NCI-H345 treated with DMSO at 0.1 percent for 48 hours (cell line): Measurements from ENCODE around the gene MROH8.

Experiments used
- DNase-seq: peaks from one replicate; lab custom pipeline; 2025; ENCODE audit not compliant: unreplicated experiment; lab: John Stamatoyannopoulos, UW

MROH8 gene

DNA sequence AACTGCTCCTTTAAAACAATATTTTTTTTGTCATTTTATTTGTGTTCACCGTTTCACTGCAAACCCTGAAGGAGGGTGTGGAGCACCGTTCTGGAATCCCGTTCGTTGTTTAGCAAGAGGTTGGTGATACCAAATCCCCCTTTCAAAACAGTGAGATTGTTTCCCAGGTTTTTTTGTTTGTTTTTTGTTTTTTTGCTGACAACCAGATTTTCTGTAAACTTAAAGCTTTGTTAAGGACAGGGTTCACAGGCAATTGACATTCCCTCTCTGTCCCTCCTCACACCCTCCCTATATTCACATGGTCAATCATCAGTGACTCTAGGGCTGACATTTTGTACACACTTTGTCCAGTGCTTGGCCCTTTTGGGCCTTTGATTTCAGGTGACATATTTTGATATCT is 21.0 kb upstream of the MROH8 start:
- DNase-seq, result no peak

GRCh38 chr20:37198932-37199660 is 19.7 kb upstream of the MROH8 start:
- DNase-seq, result no peak

DNA sequence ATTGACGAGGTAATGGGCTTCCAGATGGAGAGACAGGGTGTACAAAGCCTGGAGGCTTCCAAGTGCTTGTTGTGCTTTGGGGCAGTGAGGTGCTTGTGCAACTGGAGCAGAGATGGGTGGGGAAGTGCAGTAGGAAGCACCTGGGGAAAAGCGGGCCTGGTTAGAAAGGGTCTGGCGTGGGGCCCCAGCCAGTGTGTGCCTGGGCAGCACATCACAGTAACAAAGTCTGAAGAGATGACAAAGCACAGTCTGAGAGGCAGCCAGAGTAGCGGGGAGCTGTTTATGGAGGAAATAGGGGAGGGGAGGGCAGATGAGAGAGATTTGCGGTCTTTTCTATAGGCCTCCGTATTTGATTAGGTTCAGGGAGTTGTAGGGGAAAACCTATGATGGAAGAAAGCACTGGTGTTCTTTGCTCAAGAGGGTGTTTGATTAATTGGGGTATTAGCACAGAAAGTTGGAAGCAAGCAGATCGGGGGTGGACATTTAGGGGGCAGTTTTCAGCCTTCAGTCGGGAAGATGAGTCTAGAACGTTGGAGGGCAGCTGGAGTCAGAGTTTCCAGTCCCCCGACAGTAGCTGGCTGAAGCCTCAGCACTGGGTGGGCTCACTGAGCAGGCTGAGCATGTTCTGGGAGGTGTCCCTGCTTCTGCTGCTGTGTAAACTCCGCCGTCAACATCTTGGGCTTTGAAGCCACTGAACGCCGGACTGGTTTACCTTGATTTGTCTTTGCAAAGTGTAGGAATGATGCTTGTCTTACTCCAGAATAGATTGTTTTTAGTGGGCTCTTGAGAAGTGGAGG is 15.5 kb upstream of the MROH8 start:
- DNase-seq, result no peak

- no peak for DNase-seq
Observed at GRCh38 chr20:37193821-37194220, 14.5 kb upstream of the MROH8 start.

DNA sequence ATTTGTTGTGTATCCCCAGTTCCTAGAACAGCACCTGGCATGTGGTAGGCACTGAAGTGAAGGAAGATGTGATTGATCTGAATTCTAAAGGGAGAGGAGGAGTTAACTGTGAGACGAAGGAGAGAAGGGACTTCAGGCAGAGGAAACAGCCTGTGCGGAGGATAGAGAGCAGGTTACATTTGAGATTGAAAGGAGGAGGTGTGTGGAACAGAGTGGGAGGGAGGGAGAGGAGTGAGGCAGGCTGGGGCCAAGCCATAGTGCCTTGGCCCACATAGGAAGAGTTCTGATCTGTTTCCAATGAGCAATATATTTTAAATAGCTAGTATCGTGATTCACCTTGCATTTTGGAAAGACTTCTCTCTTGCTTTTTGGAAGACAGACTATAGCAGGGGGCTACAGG is 13.9 kb upstream of the MROH8 start:
- DNase-seq, result no peak

GRCh38 chr20:37192137-37192854 is 12.9 kb upstream of the MROH8 start:
- DNase-seq, result peak; percentile 78

DNA sequence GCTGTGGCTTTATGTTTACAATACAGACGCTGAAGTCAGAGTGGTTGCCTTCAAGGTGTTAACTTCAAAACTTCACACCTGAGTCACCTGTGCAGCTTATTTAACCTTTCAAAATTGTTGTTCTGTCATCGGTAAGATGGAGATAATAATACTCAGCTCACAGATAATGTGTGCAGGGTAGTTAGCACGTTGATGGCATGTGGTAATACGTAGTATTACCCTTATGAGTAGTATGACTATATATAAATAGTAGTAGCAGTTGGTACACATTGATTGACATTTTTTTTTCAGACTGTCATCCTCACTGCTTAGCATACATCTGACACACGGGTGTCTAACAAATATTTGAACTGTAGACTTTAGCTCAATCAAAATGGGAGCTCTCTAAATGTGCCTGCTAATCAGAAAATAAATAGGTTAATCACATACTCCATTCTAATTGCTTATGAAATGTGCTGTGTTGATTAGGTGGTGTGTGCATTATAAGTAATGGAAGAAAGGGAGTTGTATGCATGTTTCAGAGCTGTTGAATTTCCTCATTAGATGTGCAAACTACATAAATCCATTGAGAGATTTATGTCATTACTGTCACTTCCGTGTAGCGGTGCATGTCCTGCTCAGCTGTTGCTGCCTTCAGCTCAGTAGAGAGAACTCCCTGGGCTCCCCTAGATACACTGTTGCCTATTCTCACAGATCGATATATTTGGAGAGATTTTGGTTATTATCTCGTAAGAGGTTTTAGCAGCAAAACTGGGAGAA is 11.2 kb upstream of the MROH8 start:
- no peak for DNase-seq

DNA sequence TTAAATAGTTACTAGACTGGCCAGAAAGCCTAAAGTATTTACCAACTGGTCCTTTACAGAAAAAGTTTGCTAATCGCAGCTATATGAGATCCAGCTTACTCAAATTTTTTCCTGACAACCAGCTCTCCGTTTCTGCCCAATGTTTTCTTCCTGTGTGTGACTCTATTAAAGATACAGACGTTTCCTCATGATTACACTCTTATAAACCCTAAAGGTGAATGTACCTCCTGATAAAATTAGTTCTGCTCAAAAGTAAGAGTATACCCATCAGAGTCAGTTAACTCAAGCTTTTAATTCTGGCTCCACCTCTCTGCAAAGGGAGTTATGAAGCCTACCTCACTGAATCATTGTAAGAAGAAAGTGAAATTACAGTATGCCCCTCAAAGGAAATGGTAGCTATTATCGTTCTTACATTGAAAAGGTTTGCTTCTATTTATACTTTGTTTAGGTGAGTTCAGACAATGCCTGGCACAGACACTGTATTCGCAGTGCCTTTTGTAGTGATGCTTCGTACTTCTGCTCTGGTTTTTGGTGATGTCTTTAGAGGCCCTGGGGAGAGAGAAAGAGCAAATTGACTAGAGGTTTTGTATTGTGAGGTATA is 10.2 kb upstream of the MROH8 start:
- no peak for DNase-seq

DNA sequence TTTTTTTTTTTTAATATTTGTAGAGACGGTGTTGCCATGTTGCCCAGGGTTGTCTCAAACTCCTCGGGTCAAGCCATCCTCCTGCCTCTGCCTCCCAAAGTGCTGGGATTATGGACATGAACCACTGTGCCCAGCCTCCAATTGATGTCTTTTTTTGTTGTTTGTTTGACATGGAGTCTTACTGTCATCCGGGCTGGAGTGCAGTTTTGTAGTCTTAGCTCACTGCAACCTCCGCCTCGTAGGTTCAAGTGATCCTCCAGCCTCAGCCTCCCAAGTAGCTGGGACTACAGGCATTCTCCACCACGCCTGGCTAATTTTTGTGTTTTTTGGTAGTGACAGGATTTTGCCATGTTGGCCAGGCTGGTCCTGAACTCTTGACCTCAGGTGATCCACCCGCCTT is 9.4 kb upstream of the MROH8 start:
- DNase-seq, result no peak

DNA sequence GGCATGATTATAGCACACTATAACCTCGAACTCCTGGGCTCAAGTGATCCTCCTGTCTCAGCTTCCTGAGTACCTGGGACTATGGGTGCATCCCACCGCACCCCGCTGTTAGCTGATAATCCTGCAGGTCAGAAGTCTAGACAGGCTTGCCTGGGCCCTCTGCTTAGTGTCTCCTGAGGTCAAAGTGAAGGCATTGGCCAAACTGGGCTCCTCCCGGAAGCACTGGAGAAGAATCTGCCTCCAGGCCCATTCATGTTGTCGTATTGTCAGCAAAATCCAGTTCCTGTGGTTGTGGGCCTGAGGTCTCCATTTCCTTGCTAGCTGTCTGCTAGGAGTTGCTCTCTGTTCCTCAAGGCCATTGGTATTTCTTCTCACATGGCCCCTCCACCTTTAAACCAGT is 6.3 kb upstream of the MROH8 start:
- no peak for DNase-seq

DNA sequence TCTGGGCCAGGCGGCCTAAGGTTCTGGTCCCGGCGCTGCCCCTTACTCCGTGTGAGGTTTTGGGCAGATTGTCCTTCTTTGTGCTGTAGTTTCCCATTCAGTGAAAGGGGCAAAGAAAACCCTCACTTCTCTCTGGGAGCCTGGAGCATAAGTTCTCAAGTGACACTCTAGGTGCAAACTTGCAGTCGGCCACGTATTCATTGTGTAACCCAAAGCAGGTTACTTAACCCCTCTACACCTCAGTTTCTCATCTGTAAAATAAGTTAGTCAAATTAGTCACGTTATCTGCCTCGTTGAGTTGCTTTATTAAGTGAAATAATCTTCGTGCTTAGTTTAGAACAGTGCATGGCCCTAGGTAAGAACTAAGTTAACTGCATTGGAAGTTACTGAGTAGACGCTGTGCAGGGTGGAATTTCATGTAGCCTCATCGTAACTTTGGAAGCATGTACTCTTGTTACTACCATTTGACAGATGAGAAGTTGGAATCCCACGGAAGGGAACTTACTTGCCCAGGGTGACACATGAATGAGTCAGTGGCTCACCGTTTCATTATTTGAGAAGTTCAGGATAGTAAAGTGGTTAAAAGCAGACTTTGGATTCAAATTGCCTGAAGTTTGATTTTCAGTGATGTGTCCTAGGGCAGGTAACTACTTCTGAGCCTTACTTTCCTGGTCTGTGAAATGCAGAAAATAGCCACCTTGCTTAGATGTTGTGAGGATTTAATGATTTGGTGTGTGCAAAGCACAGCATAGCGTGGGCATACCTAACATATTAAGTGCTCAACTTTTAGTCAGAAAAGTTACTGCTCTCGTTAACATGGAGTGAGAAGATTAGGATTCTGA is 556 bp upstream of the MROH8 start:
- DNase-seq, result no peak

DNA sequence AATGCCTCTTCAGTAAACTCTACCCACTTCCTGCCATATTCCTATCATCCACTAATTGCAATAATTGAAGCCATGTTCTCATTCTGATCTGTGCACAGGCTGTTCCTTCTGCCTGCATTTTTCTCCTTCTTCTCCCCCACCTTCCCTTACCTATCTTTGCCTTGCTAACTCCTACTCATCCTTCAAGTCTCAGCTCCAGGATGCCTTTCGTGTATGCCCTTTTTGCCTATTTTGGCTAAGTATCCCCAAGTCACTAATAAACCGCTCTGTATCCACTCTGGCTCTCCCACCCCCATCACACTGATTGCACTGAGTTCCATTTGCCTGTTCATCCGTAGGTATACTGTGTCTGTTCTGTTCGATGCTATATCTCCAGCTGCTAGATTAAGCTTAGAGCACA is 6.5 kb downstream of the MROH8 start:
- DNase-seq, result no peak

- no peak for DNase-seq
Observed at GRCh38 chr20:37166867-37167266, 12.5 kb downstream of the MROH8 start.

DNA sequence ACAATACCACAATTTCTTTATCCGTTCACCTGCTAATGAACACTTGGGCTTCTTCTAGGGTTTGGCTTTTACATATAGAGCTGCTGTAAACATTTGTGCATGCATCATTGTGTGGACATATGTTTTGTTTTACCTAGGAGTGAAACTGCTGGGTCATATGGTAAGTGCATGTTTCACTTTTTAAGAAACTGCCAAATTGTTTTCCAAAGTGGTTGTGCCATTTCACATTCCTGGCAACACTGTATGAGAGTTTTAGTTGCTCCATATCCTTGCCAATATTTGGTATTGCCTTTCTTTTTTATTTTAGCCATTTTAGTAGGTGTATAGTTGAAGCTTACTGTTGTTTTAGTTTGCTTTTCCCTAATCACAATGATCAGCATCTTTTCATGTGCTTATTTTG is 14.3 kb downstream of the MROH8 start:
- no peak for DNase-seq

GRCh38 chr20:37163832-37164554 is 15.4 kb downstream of the MROH8 start:
- no peak for DNase-seq

- DNase-seq, result no peak
Observed at GRCh38 chr20:37162646-37163045, 16.7 kb downstream of the MROH8 start.

DNA sequence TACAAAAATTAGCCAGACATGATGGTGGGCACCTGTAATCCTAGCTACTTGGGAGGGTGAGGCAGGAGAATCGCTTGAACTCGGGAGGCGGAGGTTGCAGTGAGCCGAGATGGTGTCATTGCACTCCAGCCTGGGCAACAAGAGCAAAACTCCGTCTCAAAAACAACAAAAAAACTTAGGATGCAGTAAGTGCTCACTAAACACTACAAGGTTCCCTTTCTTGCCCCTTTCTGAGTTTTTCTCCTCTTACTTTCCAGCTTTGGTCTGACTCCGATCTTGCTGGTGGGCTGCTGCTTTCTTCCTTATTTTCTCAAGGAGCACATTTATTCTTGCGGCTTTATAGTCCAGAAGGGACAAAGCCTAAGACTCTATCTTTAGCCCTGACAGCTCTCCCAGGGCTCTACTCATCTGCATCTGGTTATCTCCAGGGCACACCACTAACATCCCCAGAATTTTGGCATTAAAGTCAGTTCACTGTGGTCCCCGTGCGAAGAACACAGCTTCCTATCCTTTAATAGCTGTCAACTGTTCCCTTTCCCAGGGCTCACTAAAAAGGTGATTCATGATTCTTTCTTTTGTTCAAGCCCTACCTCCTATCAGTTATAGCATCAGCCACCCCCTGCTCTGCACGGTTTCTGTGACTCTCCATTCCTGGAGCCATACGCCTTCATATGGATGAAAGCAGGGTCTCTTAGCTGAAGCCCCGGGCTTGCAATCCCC is 17.4 kb downstream of the MROH8 start:
- no peak for DNase-seq

- no peak for DNase-seq
Observed at GRCh38 chr20:37160683-37161082, 18.7 kb downstream of the MROH8 start.

GRCh38 chr20:37158248-37158647 is 21.1 kb downstream of the MROH8 start:
- DNase-seq, result no peak
